Activated CD8-positive, alpha-beta memory T cell treated with anti-CD3 and anti-CD28 coated beads, Interleukin-2, amount 50 U/mL, for 48 hours (primary cell): ENCODE measurements around the gene MICU1.
A peak's percentile ranks its signal among the peaks of the same experiment; 100 is the strongest.
"Not testable (repeated sequence)": the region's sequence is repeated elsewhere in the genome, so short reads cannot be mapped to it uniquely, and the experiment has no call there.

ENCODE experiments used
- DNase-seq: peaks from one replicate; pipeline ENCODE4 v3.0.0-alpha.2; 2020

The MICU1 gene, protein sequence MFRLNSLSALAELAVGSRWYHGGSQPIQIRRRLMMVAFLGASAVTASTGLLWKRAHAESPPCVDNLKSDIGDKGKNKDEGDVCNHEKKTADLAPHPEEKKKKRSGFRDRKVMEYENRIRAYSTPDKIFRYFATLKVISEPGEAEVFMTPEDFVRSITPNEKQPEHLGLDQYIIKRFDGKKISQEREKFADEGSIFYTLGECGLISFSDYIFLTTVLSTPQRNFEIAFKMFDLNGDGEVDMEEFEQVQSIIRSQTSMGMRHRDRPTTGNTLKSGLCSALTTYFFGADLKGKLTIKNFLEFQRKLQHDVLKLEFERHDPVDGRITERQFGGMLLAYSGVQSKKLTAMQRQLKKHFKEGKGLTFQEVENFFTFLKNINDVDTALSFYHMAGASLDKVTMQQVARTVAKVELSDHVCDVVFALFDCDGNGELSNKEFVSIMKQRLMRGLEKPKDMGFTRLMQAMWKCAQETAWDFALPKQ

DNA sequence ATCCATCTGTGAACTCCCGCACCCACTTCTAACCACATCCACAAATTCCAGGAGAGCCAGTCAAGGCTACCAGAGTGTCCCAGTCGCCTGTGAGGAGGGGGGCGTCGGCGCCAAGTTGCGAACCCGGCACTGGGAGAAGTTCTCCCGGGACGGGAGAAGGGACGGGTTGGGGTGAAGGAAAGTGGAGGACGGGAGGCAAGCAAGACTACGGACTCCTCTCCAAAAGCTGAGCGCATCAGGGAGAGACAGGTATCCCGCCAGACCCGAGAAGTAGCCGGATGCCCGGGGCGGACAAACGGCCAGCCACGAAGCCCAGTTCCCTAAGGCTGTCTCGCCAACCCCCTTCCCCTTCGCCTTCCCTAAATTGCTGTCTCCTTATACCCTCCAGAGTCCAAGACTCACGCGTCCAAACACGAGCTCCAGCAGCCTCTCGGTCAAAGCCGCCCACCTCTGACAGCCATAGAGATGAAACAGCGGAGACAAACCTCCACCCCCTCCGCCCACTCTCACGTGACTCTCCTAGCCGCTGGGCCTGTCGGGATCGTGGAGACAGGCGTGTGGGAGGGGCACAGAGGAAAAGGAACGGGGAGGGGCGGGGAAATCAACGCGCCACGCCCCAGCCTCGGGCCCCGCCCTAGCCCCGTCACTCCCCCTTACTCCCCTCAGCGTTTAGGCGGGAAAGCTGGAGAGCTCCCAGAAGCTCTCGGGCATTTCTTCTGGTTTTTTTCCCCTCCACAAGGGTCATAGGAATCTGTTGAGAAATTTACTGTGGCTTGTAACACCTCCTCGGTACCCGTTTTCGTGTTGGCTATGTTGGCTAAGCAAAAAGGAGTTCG is at the start of gene MICU1:
Gene MICU1 (minus strand): TSS at position 472 of the 836 bp plus-strand sequence. CDS start 59,286 bp downstream, outside the sequence.
- peak; percentile 94 for DNase-seq

DNA sequence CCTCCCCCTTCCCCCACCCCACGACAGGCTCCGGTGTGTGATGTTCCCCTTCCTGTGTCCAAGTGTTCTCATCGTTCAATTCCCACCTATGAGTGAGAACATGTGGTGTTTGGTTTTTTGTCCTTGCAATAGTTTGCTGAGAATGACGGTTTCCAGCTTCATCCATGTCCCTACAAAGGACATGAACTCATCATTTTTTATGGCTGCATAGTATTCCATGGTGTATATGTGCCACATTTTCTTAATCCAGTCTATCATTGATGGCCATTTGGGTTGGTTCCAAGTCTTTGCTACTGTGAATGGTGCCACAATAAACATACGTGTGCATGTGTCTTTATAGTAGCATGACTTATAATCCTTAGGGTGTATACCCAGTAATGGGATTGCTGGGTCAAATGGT is 48.3 kb upstream of the MICU1 start:
- DNase-seq: not testable (repeated sequence)

DNA sequence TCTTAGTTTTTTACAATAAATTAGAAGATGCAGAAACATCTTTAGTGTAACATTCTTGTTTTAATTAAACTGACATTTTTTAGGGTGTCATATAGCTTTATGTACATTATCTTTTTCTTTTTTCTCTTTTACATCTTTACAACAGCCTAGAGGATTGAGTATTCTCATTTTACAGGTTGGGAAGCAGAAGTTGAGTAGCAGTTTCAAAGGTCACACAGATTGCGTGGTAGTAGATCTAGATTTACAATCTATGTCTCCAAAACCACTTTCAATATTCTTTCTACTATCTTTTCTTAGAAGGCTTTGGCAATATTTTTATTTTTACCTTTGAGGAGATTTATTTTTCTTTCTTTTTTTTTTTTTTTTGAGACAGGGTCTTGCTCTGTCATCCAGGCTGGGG is 47.4 kb upstream of the MICU1 start:
- no peak for DNase-seq

DNA sequence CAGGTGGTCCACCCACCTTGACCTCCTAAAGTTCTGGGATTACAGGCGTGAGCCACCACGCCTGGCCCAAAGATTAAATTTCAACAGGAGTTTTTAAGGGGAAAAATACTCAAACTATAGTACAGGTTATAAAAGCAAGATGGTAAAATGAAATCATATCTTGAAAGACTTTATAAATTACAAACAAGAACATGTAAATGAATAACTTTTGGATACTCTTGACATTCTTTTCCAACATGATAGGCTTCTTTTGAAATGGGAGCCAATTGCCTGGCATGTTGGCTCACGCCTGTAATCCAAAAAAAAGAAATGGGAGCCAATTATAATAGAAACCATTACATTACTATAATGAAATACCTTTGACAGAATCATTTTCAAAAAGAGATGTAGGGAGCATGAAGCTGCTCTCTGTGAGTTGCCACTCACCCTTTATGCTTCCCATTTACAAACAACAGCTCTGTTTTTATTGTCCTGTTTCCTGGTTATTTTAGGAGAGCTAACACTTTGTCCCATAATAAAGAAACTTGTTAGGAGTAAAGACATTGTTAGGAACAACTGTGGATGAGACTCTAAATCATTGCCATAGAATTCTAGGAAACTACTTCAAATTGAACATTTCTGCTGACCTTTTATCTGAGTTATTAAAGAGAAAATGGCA is 41.5 kb upstream of the MICU1 start:
- DNase-seq: no peak

DNA sequence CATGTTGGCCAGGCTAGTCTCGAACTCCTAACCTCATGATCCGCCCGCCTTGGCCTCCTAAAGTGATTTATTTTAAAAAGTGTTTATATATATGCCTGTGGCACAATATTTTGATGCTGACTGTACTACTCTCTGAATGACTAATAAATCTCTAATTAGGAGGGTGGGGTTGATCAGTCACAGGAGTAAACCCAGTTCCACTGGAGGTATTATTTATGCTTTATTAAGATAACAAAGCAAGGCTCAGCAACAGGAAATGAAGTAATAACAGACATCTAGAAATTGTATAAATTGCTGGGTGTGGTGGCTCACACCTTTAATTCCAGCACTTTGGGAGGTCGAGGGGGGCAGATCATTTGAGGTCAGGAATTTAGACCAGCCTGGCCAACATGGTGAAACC is 40.0 kb upstream of the MICU1 start:
- no peak for DNase-seq

DNA sequence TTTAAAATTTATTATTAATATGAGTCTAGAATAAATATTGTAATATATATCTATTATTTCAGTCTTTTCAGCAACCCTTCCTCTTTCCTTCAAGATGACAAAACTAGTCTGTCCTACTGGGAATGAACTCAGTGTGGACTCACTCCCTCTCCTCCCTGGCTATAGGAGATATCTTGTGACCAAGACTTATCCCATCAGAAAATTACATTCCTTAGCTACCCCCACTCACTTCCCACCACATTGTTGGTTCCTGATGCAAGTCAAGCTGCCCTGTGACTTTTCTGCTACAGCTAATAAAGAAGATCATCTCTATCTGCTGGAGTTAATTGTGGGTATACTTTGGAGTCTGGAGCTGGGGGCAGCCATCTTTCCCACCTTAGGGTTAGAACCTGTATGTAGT is 38.1 kb upstream of the MICU1 start:
- no peak for DNase-seq

DNA sequence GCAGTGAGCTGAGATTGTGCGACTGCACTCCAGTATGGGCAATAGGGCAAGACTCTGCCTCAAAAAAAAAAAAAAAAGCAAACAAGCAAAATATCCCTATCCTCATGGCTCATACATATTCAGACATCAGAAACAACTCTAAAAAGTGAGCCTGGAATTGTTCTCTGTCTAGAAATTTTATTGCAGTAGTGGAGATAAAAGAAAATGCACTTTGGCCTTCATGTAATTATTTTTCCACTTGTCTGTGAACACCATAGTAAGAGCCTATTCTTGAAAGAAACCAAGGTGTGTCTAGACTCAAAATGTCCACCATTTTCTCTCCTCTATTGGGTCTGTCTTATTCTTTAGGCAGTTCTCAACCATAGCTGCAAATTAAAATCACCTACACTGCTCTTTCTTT is 35.6 kb upstream of the MICU1 start:
- no peak for DNase-seq

DNA sequence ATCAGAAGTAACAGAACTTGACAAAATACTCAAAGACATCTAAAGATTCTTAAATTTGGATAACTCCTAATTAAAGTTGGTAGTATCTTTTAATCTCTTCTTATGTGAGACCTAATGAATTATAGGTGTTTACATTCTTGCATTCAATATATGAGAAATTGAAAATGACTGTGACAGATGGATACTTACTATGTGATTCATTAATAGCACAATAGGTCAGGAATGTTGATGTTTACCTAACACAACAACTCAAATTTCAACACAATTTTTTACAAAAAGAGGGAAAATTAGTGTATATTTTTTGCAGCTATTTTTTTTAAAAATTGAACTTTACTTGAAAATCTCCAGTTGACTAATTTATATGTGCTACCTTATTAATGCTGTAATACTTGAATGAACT is 34.3 kb upstream of the MICU1 start:
- DNase-seq: no peak

DNA sequence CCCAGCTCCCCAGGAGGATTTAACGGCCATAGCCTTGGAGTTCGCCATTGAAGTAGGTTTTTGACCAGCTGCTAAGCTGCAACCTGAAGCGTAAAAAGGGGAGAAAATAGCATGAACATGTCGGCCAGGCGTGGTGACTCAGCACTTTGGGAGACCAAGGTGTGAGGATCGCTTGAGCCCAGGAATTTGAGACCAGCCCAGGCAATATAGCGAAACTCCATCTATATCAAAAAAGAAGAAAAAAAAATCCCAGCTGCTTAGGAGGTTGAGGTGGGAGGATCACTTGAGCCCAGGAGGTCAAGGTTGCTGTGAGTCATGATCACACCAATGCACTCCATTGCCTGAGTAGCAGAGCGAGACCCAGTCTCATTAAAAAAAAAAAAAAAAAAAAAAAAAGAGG is 33.8 kb upstream of the MICU1 start:
- no peak for DNase-seq

DNA sequence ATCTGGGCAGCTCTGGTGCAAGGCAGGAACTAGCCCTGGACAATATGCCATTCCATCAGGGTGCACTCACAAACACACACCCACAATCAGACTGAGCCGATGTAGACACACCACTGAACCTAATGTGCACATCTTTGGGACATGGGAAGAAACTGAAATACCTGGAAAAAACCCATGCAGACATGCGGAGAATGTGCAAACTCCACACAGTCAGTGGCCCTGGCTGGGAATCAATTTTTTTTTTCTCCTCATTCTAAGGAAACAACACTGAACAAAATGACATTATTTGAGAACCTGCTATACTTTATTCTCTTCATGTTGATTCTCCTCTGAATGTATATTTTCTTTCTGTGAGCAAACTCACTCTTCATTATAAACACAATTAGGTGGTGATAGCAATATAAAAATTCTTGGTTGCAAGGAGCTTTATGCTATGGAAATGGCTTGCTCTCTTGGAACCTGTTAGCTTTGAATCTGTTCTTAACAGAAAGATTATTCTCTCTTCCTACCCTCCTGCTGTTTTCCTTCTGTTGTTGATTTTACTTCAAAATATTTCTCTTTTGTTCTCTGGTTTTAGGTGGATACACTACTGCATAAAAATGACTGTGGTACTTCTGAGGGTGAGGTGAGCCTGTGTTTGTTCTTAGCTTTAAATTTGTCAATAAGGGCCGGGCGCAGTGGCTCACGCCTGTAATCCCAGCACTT is 33.0 kb upstream of the MICU1 start:
- no peak for DNase-seq

DNA sequence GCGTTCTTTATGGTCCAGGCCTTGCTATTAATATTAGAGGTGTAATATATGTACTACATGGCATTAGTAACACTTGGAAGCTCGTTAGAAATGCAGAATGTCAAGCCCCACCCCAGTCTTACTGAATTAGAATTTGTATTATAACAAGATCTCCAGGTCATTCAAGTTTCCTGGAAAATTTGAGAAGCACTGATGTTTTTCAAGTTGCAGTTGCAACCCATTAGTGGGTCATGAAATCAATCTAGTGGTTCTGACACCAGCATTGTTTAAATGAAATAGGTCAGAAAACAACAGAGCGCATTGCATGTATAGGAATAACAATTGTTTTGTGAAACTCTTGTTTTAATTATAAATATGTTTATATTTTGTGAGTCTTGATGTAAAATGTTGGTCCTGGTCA is 28.8 kb upstream of the MICU1 start:
- DNase-seq: no peak

DNA sequence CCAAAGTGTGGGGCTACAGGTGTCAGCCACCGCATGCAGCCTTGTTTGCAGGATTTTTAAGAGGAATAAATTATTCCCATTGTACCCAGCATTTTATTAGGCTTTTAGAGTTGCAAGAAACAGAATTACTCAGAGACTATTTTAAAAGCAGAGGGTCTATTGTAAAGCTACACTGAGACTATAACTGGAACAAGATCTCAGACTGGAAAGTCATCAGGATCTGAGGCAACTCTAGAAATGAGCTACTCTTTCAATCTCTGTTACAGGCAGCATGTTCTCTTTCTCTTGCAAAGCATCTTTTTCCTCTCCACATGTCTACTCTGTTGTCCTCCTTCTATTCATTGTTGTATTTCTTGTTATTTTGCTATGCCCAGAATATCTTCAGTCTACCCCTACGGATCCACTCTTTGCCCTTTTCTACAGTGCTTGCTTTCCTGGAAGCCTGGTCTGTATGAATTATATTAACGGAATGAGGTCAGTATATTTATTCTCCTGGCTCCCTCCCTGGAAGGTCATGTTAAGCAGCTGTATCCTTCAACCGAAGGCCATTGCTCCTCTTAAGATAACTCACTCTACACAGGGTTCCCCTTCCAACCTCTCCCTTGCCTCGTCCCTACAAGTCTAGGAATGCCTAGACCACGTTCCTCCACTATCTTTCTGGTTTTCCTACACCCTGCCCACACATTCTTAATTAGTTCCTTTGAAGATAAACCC is 27.7 kb upstream of the MICU1 start:
- DNase-seq: no peak

DNA sequence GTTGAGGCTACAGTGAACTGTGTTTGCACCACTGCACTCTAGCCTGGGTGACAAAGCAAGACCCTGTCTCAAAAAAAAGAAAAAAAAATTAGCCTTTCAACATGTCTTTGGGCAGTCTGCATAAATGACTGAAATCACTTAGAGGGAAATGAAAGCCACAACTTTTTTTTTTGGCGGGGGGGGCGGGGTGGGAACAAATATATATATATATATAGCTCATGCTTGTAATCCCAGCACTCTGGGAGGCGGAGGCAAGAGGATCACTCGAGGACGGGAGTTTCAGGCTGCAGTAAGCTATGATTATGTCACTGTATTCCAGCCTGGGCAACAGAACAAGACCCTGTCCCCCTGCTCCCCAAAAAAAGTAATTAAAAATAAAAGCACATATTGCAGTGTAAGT is 23.4 kb upstream of the MICU1 start:
- DNase-seq: no peak

DNA sequence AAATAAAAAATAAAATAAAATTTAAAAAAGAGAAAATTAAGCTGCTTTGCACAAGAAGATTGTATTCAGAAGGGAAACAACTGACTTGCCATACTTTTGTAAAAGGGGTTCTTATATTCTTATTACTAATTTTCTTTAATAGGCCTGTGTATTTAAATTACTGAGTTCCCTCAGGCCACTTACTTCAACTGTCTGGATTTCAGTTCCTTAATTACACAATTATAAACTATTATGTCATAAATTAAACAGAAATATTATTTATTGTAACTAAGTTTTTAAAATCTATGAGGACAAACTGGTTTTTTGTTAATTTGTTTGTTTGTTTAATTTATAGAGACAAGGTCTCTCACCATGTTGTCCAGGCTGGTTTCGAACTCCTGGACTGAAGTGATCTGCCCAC is 22.4 kb upstream of the MICU1 start:
- no peak for DNase-seq

DNA sequence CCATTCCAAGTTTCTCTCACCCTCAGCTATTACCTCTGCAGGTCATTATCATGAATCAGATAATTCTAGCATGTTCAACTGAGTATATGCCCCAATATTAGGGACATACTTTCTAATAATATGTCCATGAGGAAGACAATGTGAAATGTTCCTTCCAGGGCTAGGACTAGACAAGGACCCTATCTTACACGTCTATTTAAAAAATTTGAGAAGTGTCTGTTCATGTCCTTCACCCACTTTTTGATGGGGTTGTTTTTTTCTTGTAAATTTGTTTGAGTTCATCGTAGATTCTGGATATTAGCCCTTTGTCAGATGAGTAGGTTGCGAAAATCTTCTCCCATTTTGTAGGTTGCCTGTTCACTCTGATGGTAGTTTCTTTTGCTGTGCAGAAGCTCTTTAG is 21.1 kb upstream of the MICU1 start:
- not testable (repeated sequence) for DNase-seq

DNA sequence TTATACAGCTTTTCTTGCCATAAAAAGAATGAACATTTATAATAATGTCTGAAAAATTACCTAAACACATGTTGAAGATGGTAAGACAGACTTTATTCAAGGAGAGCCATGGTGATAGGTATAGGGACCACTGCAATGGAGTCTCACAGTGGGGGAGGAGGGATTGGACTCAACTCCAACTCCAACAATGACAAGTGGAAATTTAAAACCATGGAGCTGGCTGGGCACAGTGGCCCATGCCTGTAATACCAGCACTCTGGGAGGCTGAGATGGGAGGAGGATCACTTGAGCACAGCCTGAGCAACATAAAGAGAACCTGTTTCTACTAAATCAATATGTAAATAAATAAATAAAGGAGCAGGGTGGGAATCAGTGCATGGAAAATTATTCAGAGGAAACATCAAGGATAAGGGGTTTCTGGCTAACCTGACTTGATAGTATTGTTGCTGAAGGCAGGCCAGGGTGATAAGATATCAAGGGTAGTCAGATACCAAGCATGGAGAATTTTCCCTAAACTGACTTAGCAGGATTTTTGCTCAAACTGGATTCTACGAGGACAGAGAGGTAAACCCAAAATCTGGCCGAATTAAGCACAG is 19.5 kb upstream of the MICU1 start:
- no peak for DNase-seq

DNA sequence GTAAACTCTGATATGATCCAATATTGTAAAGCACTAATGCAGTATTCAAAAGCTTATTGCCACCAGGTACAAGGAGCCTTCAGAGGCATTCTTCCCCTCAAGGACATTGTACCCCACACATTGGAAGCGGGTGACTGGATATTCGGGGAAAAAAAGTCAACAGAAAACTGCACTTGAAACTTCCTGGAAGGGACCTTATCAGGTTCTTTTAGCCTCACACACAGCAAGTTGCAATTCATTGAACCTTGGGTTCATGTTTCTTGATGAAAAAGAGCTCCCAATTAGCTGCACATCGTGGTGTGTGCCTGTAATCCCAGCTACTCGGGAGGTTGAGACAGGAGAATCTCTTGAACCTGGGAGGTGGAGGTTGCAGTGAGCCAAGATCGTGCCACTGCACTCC is 16.4 kb upstream of the MICU1 start:
- DNase-seq: no peak

DNA sequence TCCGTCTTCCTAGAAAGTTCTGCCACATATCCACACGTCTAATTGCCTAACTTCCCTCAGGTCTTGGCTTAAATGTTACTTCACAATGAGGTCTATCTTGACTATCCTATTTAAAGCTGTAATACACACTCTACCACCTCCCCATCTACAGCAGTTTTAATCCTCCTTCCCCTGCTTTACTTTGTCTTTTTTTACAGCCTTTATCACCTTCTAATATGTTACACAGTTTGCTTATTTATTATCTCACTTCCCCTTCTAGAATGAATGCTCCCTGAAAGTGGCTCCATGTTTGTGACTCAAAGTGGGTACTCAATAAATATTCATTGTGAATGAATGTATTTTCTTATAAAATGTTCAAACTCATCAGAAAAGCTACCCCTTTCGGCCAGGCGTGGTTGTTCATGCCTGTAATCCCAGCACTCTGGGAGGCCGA is 13.6 kb upstream of the MICU1 start:
- no peak for DNase-seq

DNA sequence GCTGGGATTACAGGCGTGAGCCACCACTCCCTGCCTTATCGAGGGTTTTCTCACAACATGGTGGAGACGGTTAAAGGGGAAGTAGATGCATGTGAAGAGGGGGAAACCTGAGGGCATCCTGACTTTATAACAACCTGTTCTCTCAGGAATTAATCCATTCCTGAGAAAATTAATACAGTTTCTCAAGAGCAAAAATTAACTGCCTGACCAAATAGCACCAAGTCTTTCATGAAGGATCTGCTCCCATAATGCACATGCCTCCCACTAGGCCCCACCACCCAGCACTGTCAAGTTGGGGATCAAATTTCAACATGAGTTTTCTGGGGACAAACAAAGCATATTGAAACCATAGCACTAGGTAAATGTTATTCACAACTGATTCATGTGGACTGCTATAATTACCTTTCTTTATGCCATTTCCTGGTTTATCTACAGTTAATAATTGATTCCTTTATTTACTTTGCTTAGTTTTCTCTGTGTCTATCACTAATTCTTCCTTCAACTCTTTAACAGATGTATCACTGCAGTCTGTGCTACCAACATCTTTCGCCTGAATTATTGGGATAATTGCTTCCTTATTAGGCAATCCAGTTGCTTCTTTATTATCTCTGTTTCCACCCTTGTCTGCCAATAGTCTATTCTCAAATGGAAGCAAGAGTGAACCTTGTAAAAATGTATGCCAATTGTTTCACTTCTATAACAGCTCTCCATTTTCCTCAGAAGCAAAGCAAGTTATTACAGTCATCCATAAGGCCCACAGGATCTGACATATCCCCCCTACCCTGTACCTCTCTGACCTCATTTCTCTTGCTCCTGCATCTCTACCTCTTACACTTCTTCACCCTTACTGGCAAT is 12.9 kb upstream of the MICU1 start:
- no peak for DNase-seq

DNA sequence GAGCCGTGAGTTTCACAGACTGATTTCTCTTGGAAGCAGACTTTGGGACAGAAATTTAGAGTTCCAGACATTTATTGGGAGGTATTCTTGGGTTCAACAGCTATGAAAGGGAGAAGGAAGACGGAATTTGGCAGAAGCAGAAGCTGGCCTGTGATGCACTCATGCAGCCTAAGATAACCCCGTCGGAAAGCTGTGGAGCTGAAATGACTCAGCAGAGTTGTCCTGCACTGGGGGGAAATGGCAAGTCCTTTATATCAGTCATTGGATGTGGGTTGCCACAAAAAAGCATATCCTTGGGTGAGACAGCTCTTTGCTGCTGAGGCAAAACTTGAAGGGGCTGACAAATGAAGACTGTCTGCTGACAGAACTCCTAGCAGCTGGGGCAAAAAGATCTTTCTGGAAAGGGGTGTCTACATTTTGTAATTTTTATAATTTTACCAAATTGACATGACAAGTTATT is 11.5 kb upstream of the MICU1 start:
- peak; percentile 57 for DNase-seq

DNA sequence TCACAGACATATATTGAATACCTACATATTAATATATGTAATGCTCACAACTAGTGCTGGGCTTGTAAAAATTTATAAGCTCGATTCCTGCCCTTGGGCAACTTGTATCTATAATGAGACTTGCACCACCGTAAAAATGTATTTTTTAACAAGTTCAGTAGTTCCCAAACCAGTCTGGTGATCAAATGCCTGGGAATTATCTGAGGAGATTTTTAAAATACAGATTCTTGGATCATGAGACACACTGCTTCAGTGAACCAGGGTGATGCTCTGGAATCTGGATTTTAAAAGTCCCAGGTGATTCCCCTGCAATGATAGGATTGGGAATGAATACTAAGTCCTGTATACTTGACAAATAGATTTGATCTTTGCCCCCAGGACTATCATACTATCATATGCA is 4.3 kb upstream of the MICU1 start:
- DNase-seq: no peak
